PFSK-1 (cell line): Measurements from ENCODE around the gene CCDC51.

ENCODE experiments used
- POLR2AphosphoS5 ChIP-seq: IDR thresholded peaks from 2 replicates; pipeline ENCODE4 v1.6.1; 2012; ENCODE audit warnings: low read depth, mild to moderate bottlenecking, control low read depth, low read length, moderate library complexity
- REST ChIP-seq, 2 experiments: IDR thresholded peaks; 2 replicates each; pipeline versions ENCODE4 v1.6.1 to v1.8.0; 2011 to 2012; ENCODE audit warnings: low read depth in 2 of 2, low read length in 2 of 2, control low read depth in 1 of 2, inconsistent platforms in 1 of 2, mild to moderate bottlenecking in 1 of 2, moderate library complexity in 1 of 2; ENCODE audit not compliant: insufficient read depth in 1 of 2
- SIN3A ChIP-seq: IDR thresholded peaks from 2 replicates; pipeline ENCODE4 v1.6.1; 2012; ENCODE audit warnings: mild to moderate bottlenecking, low read length, moderate library complexity, borderline replicate concordance; ENCODE audit not compliant: insufficient read depth
- TAF1 ChIP-seq: IDR thresholded peaks from 2 replicates; pipeline ENCODE4 v1.6.1; 2012; ENCODE audit warnings: low read length, control low read depth, borderline replicate concordance; ENCODE audit not compliant: insufficient read depth

- no peak for TF ChIP-seq POLR2AphosphoS5
- TF ChIP-seq TAF1 = no peak
- no peak for TF ChIP-seq REST (IDR thresholded peaks at IDR 0.05; ENCODE audit: insufficient read depth in 1 of 2, low read depth in 2 of 2, low read length in 2 of 2)
- TF ChIP-seq SIN3A = no peak
These were observed 6.3 kb downstream of the CCDC51 start for GRCh38 chr3:48433472-48434118.
